Airway epithelial cell (primary cell): Measurements from ENCODE around the gene ADORA2A. TPM values are rescaled to one million over a fixed set of nuclear protein-coding genes. Genes with fewer than 3 reads are reported as not detected.

Source experiments
- total RNA-seq: library from RNA; depleted of rRNA; stranded (reverse); fragments of >200 nt; gene quantifications from 2 replicates; pipeline ENCODE4 v1.2.3, GENCODE V29; 2015

ADORA2A gene
- total RNA-seq, result 0.14 TPM in 1 of 2 replicates, not detected in the other

DNA sequence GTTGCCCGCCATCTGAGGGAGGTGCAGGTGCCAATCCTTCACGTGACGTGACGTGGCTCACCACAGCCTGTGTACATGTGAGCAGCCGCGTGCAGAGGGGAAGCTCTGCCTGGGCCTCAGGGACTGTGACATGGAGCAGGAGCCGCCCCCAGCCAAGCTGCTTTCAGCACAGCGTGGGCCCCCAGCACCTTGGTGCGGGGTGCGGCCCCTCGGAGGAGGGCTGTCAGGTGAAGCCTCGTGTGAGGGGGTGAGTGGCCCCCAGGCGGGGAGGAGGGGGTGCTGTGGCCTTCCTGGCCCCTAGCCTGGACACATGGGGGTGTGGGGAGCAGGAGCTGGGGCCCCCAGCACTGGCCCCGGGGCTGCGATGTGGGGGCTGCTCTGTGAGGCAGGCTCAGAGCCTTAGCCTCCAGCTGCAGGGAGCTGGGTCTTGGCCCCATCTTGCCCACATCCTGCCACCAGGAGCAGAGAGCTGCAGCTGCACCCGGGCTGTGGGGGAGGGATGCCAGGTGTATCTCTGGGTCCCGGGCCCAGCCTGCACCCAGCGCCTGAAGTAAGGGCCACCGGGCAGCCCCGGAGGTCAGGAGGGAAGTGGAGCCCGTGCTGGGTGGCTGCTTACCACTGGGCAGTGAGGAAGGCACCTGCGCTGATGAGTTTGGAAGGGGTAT lies at the start of gene ADORA2A:
TSS of gene ADORA2A (plus strand) at position 100 of the 665 bp plus-strand sequence. CDS start 5,806 bp downstream, outside the sequence.

Other genes starting within 250 kb of the ADORA2A start
- gene SUSD2, start 246.1 kb upstream of the ADORA2A start, total RNA-seq, result 1.3 and 1.7 TPM in 2 replicates
- gene GGT5, start 182.5 kb upstream of the ADORA2A start, total RNA-seq, result 1.1 and 1.9 TPM in 2 replicates
- gene SPECC1L, start 156.8 kb upstream of the ADORA2A start, total RNA-seq, result 12.9 and 17.1 TPM in 2 replicates
- not detected in 2 replicates for gene UPB1, start 67.7 kb downstream of the ADORA2A start, total RNA-seq
- 68.1 and 71.0 TPM in 2 replicates for gene GUCD1, start 127.5 kb downstream of the ADORA2A start, total RNA-seq
- gene SNRPD3, start 128.4 kb downstream of the ADORA2A start, total RNA-seq, result 183 and 241 TPM in 2 replicates
- gene LRRC75B, start 165.5 kb downstream of the ADORA2A start, total RNA-seq, result 6.8 and 8.3 TPM in 2 replicates
- 0.56 and 1.9 TPM in 2 replicates for gene GGT1, start 175.6 kb downstream of the ADORA2A start, total RNA-seq